NCI-H2227 (cell line): ENCODE data around the gene SMS.
A peak's percentile ranks its signal among the peaks of the same experiment; 100 is the strongest.

Experiments used
- DNase-seq: peaks from one replicate; lab custom pipeline; 2025; ENCODE audit not compliant: unreplicated experiment; lab: John Stamatoyannopoulos, UW

The SMS gene

DNA sequence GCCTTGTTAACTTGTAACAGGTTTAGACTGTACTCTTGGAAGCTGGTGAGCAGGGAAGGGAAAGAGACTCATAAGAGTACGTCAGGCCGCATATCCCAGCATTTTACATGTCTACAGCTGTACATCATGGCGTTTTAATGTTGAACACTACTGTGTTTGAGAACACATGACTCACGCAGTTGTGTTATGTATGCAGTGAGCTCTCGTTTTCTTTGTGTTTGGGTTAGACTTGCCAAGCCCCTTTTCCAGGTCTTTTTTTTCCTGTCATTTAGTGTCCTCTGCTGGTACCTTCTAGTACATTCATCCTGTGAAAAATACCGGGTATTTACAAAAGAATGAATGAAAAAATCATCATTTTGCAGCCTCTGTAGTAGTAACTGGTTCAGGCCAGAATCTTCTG lies 35.3 kb downstream of the SMS start:
- DNase-seq: peak; percentile 14

GRCh38 chrX:21978346-21978745 lies 37.8 kb downstream of the SMS start:
- no peak for DNase-seq

DNA sequence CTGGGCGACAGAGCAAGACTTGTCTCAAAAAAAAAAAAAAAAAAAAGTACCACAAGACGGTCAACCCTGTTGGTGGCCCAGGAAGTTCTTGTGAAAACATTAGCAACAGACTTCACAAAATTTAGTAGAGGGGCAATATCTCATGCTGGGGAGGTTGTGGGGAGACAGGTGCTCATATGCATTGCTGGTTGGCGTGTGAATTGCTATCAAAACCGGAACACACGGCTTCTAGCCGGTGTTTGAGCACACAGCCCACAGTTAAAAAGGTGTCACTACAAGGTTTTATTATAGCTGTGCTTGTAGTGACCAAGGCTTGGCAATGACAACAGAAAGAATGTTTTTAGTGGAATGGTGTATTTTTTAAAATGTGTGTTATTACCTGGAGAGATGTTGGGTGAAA lies 41.8 kb downstream of the SMS start:
- DNase-seq: no peak

- DNase-seq: peak; percentile 86
Observed at GRCh38 chrX:21985332-21985777, 44.8 kb downstream of the SMS start.

- no peak for DNase-seq
Observed at GRCh38 chrX:21986596-21986995, 46.1 kb downstream of the SMS start.

DNA sequence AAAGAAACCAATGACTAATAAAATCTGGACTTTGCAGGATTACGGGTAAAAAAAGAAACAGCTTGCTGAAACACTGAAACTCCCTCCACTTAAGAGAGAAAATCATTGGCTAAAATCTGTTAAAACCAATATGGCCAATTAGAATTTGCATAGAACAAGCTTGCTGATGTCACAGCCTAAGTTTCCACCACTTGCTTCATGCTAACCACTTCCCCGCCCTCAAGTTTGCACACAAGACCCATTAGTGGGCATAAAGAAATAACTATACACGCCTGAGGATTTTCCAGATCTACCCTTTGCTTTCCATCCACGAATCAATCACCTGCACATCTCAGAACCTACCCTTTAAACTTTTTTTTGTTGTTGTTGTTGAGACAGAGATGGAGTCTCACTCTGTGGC lies 48.9 kb downstream of the SMS start:
- DNase-seq: no peak

- no peak for DNase-seq
Observed at GRCh38 chrX:21990832-21991231, 50.3 kb downstream of the SMS start.

GRCh38 chrX:21991504-21991903 lies 51.0 kb downstream of the SMS start:
- DNase-seq: no peak

GRCh38 chrX:21993265-21993664 lies 52.8 kb downstream of the SMS start:
- no peak for DNase-seq

DNA sequence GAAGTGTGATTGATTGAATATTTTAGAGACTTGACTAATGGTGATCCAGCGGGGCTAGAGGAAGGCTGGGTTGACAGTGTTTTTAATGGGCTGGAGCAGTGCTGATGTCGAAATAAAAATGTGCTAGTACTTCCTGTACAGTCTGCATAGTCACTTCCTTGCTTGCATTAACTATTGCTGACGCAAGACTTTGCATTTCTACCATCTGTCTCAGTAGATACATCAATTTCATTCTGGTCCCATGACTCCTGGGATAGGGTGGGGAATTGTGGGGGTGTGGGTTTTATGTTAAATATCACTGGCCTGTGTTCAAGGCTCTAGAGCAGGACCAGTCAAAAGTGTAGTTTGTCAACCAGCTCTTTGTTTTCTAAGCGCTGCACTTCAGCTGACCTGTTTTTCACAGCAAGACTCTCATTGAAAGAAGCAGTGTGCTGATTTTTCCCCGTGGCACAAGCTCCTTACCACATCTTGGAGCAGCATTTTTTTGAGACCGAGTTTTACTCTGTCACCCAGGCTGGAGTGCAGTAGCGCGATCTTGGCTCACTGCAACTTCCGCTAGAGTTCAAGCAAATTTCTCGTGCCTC lies 56.5 kb downstream of the SMS start:
- no peak for DNase-seq

DNA sequence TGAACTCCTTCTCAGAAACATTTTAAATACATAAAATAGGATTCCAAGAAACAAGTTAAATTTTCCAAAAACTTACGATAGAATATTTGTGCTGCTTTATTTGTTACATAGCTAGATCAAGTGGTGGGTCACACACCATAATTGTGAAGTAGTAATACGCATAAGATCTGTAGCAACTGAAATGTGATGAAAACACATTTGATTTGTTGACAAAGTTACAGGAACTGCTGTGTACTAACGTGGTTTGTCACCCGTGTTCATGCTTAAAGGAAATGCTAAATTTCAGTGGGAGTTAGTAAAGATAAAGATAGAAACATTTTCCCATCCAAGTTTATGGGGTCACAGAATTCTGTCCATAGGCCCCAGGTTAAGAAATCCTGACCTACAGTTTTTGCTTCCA lies 57.5 kb downstream of the SMS start:
- DNase-seq: no peak

DNA sequence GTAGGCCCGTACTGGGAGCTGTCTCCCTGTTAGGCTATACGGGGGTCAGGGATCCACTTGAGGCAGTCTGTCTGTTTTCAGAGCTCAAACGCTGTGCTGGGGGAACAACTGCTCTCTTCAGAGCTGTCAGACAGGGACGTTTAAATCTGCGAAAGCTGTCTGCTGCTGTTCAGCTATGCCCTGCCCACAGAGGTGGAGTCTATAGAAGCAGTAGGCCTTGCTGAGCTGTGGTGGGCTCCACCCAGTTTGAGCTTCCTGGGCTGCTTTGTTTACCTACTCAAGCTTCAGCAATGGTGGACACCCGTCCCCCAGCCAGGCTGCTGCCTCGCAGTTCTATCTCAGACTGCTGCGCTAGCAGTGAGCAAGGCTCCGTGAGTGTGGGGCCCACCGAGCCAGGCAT lies 64.4 kb downstream of the SMS start:
- no peak for DNase-seq

GRCh38 chrX:22012051-22012450 lies 71.5 kb downstream of the SMS start:
- no peak for DNase-seq

- no peak for DNase-seq
Observed at GRCh38 chrX:22012931-22013330, 72.4 kb downstream of the SMS start.

- DNase-seq: no peak
Observed at GRCh38 chrX:22015139-22015750, 74.7 kb downstream of the SMS start.

GRCh38 chrX:22021751-22022324 lies 81.3 kb downstream of the SMS start:
- no peak for DNase-seq

DNA sequence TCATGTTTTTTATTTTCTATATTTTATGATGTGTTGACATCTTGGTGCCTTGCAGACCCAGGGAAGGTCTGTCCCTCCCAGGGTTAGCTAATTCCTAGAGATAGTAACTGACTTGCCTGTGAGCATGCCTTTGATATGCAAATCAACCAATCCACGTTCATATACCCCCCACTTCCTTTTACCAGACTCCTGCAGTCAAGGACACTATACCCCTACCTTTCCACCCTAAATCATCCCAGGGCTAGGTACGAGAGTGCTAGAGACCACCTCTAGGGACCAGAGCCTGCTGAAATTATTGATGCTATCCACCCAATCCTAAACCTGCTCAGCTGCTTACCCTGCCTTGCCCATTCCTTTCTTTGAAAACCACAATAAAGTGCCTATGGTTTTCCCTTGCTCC lies 84.1 kb downstream of the SMS start:
- DNase-seq: no peak

DNA sequence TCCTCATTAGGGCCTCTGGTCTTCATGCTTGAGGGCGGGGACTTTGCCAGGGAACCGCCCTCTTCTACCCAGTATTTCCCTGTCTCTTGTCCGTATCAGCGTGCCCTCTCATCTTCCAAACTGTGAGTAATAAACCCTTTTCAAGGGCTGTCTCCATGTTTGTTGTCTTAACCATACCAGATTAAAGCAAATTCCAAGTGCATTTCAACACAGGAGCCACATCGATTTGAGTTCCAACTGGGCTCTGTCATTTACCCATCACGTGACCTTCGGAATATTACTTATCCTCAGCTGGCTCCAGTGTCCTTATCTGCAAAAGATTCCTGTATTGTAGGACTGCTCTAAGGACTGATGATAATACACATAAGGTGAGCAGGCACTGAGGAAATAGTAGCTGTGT lies 85.2 kb downstream of the SMS start:
- no peak for DNase-seq

DNA sequence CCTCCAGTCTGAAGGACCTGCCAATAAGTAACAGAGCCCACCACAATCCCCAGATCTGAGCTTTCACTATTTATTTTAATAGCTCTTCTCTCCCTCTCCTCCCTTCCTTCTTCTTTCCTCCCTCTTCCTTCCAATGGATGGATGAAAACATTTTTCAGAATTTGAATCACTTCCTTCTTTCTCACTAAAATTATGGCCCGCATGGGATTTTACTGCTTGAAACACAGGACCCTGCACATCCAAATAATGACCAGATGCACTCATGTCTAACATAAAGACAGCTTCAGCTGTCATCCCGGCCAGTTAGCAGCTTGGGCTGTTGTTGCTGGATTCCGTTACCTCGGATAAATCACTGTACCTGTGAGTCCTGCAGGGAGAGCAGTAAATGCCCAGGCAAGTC lies 86.2 kb downstream of the SMS start:
- DNase-seq: no peak

GRCh38 chrX:22032084-22032483 lies 91.6 kb downstream of the SMS start, which contains the start of gene PHEX:
TSS of gene PHEX (plus strand) at chrX:22032325. CDS start at chrX:22033006, 681 bp downstream.
- DNase-seq: no peak

GRCh38 chrX:22032506-22032905 lies 92.0 kb downstream of the SMS start:
- no peak for DNase-seq

- no peak for DNase-seq
Observed at GRCh38 chrX:22033818-22034217, 93.3 kb downstream of the SMS start.

DNA sequence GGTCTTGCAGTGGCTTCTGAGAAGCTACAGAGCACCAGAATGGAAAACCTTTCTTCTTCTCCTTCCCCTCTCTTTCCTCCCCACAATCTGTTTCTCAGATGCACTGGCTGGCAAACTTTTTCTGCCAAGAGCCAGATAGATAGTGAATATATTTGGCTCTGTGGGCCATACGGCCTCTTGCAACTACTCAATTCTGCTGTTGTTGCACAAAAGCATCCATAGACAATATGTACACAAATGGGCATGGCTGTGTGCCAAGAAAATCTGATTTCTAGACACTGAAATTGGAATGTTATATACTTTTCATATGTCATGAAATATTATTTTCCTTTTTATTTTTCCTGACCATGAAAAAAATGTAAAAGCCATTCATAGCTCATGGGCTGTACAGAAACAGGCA lies 94.7 kb downstream of the SMS start:
- no peak for DNase-seq
